Measurements from ENCODE around the gene NEB.
"Not testable (repeated sequence)": the region's sequence is repeated elsewhere in the genome, so short reads cannot be mapped to it uniquely, and the experiment has no call there.

NEB gene

GRCh38 chr2:151761193-151761592 lies 26.9 kb upstream of the NEB start:
- DNase-seq (ENCODE audit: low read depth), result no peak

- no peak for DNase-seq (ENCODE audit: low read depth)
Measured at GRCh38 chr2:151760139-151760650, 25.9 kb upstream of the NEB start.

GRCh38 chr2:151758744-151759143 lies 24.5 kb upstream of the NEB start:
- DNase-seq (ENCODE audit: low read depth), result no peak

GRCh38 chr2:151757861-151758260 lies 23.6 kb upstream of the NEB start:
- DNase-seq (ENCODE audit: low read depth), result no peak

- no peak for DNase-seq (ENCODE audit: low read depth)
Measured at GRCh38 chr2:151756820-151757219, 22.5 kb upstream of the NEB start.

GRCh38 chr2:151754253-151754897 lies 20.1 kb upstream of the NEB start:
- DNase-seq (ENCODE audit: low read depth), result no peak

GRCh38 chr2:151753540-151753939 lies 19.3 kb upstream of the NEB start:
- no peak for DNase-seq (ENCODE audit: low read depth)

- not testable (repeated sequence) for DNase-seq (ENCODE audit: low read depth)
Measured at GRCh38 chr2:151745261-151745660, 11.0 kb upstream of the NEB start.

GRCh38 chr2:151730262-151730975 lies 3.9 kb downstream of the NEB start:
- DNase-seq (ENCODE audit: low read depth), result no peak

- no peak for DNase-seq (ENCODE audit: low read depth)
Measured at GRCh38 chr2:151729837-151730236, 4.4 kb downstream of the NEB start.

- DNase-seq (ENCODE audit: low read depth), result no peak
Measured at GRCh38 chr2:151729415-151729811, 4.9 kb downstream of the NEB start.

- DNase-seq (ENCODE audit: low read depth), result no peak
Measured at GRCh38 chr2:151728804-151729414, 5.4 kb downstream of the NEB start.

- no peak for DNase-seq (ENCODE audit: low read depth)
Measured at GRCh38 chr2:151727593-151728552, 6.4 kb downstream of the NEB start.

GRCh38 chr2:151721161-151721560 lies 13.1 kb downstream of the NEB start:
- no peak for DNase-seq (ENCODE audit: low read depth)

- DNase-seq (ENCODE audit: low read depth), result no peak
Measured at GRCh38 chr2:151720521-151720920, 13.8 kb downstream of the NEB start.

- no peak for DNase-seq (ENCODE audit: low read depth)
Measured at GRCh38 chr2:151718796-151719195, 15.5 kb downstream of the NEB start.

- DNase-seq (ENCODE audit: low read depth), result no peak
Measured at GRCh38 chr2:151718247-151718646, 16.0 kb downstream of the NEB start.

- no peak for DNase-seq (ENCODE audit: low read depth)
Measured at GRCh38 chr2:151716721-151717120, 17.6 kb downstream of the NEB start.

- no peak for DNase-seq (ENCODE audit: low read depth)
Measured at GRCh38 chr2:151713291-151713903, 20.9 kb downstream of the NEB start.

GRCh38 chr2:151711025-151711424 lies 23.3 kb downstream of the NEB start:
- no peak for DNase-seq (ENCODE audit: low read depth)

GRCh38 chr2:151708788-151709187 lies 25.5 kb downstream of the NEB start:
- DNase-seq (ENCODE audit: low read depth), result no peak

GRCh38 chr2:151707857-151708256 lies 26.4 kb downstream of the NEB start:
- DNase-seq (ENCODE audit: low read depth), result no peak

Data from activated T-cell treated with anti-CD3 and anti-CD28 coated beads for 48 hours (primary cell).